Activated T-helper 9 cell treated with anti-CD3 and anti-CD28 coated beads, Interleukin-2, amount 50 U/mL, for 16 hours (primary cell): ENCODE measurements around the gene LATS2.
"Not testable (repeated sequence)": the region's sequence is repeated elsewhere in the genome, so short reads cannot be mapped to it uniquely, and the experiment has no call there.

ENCODE experiments used
- DNase-seq: peaks from one replicate; pipeline ENCODE4 v3.0.0-alpha.2; 2020; ENCODE audit warnings: low read depth

Gene LATS2

GRCh38 chr13:20991741-20992520 is 69.5 kb downstream of the LATS2 start:
- DNase-seq: no peak

GRCh38 chr13:20990910-20991525 is 70.4 kb downstream of the LATS2 start:
- no peak for DNase-seq

DNA sequence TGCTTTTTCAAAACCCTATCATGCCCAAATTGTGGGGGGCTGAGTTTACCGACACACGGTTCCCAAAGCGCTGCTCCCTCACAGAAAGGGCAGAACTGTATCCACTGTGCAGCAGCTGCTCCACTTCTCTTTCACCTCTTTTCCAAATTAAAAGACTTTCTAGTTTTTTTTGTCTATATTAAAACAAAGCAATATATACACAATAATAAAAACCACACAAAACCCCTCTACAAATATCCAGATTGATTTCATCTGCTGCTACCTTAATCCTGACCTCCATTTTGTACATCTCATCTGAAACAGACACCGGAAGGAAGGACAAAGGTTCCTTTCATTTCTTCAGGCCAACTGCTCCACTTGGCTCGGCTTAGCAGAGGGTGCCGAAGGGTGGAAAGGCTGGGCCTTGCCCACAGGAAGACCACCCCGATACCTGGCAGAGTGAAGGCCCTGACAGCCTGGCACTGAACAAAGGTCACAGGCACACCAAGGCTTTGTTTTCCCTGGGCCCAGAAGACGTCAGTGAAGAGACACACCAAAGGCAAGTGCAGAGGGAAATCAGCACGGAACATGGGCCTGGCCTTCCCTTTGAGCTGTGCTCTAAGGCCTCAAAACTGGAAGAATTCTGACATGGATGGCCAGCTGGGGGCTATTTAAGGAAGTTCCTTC is 71.6 kb downstream of the LATS2 start:
- DNase-seq: no peak

GRCh38 chr13:20988909-20989655 is 72.3 kb downstream of the LATS2 start:
- no peak for DNase-seq

DNA sequence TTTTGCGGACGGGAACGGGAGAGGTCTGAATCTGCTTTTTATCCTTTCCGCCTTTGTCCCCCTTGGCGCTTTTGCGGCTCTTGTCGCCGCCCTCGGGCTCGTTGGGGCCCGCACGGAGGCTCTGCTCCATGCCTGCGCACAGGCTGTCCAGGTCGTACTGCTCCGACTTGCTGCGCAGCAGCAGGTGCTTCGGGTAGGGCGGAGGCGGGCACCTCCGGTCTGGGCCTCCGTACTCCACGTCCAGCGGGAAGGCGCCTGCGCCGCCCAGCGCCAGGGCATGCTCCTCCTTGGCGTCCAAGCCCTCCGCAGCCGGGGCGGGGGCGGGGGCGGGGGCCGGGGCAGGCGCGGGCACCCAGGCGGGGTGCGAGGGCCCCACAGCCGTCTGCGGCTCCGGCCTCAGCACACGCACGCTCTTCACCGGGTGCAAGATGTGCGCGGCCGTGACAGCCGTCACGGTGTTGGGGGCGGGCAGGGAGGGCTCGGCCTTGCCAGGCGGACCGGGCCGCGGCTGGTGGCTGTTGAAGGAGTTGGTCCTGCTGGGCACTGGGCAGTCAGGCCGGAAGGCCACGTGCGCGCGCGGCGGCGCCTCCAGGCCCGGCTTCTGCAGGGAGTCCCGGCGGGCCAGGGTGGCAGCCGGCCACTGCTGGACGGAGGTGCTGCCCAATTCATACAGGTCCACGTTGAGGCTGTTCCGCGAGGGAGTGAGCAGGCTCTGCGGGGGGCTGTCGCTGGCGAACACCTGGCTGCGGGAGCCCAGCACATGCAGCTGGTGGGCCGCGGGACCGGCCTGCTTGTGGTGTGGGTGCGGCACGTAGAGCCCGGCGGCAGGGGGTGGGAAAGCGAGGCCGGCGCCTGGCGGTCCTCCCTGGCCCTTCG is 73.1 kb downstream of the LATS2 start:
- DNase-seq: no peak

DNA sequence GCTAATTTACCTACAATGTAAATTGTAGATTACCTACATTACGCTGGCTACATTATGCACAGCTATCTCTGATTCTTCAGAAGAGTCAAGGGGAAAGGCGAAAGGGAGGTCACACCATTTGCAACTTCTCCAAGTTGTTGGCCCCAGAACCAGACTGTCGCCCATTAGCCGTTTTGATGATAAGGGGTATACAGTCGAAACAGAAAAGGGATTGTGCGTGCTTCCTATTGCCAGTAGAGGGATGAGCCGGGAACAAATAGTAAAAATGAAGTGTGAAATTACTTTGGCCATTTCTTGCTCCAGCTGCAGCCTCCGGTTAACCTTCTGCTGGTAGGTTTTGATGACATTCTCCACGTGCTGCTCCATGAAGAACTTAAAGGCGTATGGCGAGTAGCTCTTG is 73.8 kb downstream of the LATS2 start:
- DNase-seq: no peak

DNA sequence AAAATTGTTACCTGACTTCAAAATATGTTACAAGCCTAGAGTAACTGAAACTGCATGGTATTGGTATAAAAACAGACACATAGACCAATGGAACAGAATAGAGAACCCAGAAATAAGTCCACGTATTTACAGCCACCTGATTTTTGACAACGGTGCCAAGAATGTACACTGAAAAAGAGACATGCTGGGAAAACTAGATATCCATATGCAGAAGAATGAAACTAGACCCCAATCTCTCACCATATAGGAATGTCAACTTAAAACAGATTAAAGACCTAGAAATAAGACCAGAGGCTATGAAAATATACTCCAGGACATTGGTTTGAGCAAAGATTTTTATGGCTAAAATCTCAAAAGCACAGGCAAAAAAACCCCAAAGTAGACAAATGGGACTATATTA is 76.5 kb downstream of the LATS2 start:
- DNase-seq: no peak

DNA sequence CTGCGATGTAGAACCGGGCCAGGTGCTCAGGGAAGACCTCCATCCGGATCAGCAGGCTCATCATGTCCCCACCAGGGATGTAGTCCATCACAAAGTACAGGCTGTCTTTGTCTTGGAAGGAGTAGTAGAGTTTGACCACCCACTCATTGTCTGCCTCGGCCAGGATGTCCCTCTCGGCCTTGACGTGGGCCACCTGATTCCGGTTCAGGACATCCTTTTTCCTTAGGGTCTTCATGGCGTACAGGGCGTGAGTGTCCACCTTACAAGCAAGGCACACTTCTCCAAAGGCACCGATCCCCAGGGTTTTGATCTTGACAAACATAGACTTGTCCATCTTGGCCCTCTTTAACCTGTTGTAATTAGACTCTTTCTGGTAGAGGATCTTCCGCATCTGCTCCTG is 78.0 kb downstream of the LATS2 start:
- DNase-seq: no peak

DNA sequence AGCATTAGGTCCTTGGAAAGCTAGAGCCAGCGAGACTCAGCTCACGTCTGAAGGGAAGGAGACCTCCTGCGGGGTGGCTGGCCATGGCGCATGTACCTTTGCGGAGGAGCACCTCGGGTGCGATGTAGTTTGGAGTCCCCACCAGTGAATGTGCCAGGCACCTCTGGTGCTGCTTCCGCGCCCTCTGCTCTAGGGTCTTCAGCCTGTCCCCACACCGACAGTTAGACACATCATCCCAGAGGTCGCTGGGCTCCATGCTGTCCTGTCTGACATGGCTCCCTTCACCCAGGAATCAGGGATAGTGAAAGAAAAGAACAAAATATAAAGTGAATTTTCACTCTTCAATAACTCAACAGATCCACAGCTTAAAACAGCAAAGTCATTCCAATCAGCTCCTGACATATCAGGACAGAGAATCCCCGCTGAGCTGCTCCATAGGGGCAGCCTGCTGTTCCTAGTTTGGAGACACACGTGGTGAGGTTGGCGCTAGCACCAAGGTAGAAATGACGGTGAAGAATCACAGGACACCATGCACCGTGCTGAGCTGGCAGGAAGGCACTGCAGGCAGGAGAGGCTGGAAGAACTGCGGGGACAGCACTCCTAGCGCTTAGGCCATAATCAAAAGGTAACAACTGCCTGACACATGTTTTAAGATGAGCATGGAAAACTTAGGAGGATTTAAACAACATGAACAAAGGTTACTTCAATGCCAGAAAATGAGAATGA is 79.9 kb downstream of the LATS2 start:
- DNase-seq: no peak

GRCh38 chr13:20980899-20981298 is 80.5 kb downstream of the LATS2 start:
- no peak for DNase-seq

DNA sequence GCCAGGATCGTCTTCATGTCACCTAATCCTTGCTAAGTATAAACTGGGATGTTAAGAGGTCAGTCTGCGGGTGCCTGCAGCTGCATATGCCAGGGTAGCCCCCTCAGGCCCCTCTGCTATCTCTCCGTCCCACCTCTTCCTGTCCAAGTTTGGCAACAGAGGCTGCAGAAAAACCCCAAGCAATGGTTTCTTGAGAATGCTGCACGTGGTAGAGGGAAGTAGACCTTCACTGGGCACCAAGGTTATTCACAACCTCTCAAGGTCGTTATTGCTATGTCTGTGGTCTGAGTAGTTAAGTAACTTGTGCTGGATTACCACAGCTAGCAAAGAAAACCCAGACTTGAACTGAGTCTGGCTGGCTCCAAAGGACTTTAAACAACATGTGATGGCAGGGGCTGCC is 81.0 kb downstream of the LATS2 start:
- no peak for DNase-seq

GRCh38 chr13:20977394-20977793 is 84.0 kb downstream of the LATS2 start:
- no peak for DNase-seq

- DNase-seq: no peak
These were observed 86.3 kb downstream of the LATS2 start for GRCh38 chr13:20974981-20975585.

- no peak for DNase-seq
These were observed 87.4 kb downstream of the LATS2 start for GRCh38 chr13:20973886-20974425.

- no peak for DNase-seq
These were observed 88.7 kb downstream of the LATS2 start for GRCh38 chr13:20972731-20973130.

- DNase-seq: no peak
These were observed 92.2 kb downstream of the LATS2 start for GRCh38 chr13:20969182-20969581.

DNA sequence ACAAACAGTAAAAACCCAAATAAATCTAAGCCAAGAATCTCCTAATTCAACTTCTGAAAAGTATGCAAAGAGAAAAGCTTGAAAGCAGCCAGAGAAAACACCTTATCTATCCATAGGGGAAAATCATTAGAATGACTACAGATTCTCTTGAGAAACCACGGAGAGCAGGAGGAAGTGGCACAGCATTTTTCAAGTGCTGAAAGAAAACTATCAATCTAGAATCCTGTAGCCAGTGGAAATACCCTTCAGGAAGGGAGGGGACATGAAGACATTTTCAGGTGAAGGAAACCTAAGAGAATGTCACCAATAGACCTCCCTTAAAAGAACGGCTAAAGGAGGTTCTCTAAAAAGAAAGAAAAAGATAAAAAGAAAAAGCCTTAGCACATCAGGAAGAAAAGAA is 92.6 kb downstream of the LATS2 start:
- no peak for DNase-seq

DNA sequence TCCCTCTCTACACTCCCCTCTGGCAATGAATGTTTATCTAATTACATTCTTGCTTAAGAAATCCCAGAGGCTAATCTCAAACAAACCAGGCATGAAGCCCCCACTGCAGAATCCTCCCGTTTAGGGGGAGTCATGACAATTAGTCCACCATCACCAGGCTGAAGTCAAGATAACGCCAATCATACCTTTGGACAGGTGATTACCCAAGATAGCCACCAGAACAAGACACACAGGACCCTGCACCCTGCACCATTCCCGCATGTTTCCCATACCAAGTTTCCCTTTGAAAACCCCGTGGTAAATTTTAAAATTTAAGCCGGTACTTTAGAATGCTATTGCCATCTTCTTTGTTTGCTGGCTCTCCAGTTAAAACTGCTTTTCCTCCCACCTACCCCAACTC is 94.0 kb downstream of the LATS2 start:
- no peak for DNase-seq

- DNase-seq: no peak
These were observed 96.5 kb downstream of the LATS2 start for GRCh38 chr13:20964904-20965303.

- DNase-seq: not testable (repeated sequence)
These were observed 99.7 kb downstream of the LATS2 start for GRCh38 chr13:20961663-20962062.
